DMS79 treated with DMSO at 0.1 percent for 48 hours (cell line): ENCODE results near the gene ANXA4.
A peak's percentile ranks its signal among the peaks of the same experiment; 100 is the strongest.

ENCODE experiments used
- DNase-seq: peaks from one replicate; lab custom pipeline; 2025; lab: John Stamatoyannopoulos, UW

ANXA4 gene

DNA sequence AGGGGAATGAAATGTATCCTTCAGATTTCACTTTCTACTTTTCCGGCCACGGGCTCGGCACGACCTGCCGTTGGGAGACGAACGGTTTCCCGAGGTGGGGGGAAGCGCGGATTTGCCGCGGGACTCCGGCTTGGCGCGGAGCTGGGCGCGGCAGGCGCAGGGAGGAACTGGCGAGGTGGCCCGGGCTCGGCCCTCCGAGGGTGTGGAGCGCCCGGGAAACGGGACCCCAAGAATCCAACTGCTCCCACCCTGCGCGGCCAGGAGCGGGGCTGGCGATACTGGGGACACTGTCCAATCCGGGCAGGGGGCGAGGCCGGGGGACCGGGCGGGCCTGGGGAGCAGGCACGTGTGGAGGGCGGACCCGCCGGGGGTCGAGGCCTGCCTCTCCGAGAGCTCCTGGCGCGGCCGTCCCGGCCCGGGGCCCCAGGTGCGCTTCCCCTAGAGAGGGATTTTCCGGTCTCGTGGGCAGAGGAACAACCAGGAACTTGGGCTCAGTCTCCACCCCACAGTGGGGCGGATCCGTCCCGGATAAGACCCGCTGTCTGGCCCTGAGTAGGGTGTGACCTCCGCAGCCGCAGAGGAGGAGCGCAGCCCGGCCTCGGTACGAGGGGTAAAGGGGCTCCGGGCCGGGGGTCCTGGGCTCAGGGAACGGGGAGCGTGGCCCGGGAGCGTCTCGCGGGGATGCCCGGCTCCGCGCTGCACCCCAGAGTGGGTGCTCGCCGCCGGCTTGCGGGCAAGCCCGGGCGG is at the start of gene ANXA4:
Gene ANXA4, plus strand, starts transcription at position 560 of the 747 bp plus-strand sequence. CDS start 39,432 bp downstream, outside the sequence.
- no peak for DNase-seq

GRCh38 chr2:69692424-69692823 is 49.5 kb upstream of the ANXA4 start:
- no peak for DNase-seq

DNA sequence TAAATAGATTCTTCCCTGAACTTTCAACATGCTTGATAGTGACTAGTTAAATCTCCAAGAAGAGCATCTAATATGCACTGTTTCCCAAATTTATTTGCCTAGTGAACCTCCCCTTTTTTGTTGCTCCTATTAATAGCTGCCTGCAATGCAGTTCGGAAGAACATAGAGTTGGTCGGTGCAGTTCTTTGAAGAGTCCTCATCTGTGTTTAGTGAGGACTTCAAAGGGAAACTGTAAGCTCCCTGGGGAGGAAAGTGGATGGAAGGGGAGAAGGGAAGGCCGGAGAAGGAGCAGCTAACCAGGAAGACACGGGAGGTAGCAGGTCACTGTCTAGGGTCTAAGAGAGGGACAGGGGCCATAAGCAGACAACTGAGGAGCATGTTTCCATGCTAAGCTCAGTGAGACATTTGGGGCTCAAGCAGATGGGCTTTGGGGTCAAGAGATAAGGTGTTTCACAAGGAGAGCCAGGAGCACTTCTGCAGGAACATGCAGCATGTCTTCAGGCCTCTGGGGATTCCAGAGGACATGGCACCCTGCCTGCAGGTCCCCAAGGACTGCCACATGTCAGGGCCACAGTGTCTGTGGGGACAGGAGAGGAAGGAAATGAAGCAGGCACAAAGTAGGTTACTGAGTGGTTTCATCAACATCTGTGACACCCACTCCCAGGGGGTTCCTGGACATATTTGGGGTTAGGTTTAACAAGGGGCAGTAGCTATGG is 48.7 kb upstream of the ANXA4 start:
- no peak for DNase-seq

DNA sequence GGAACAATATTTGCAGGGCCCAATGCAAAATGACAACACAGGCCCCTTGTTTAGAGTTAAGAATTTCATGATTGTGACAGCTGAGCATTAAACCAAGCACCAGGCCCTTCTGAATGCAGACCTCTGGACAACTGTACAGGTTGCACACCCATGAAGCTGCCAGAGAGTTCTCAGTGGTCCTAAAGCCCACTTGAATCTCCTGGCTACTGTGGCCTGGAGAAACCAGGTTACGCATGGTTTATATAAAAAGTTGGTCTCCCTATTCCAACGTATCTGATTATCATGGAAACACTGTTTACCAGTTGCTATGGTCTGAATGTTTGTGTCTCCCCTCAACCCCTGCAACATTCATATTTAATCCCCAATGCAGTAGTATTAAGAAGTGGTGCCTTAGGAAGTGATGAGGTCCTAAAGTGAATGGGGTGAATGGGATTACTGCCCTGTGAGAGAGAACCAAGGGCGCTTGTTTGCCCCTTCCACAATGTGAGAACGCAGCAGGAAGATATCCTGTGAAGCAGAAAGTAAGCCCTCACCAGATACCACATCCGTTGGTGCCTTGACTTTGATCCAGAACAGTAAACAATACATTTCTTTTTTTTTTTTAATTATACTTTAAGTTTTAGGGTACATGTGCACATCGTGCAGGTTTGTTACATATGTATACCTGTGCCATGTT is 48.0 kb upstream of the ANXA4 start:
- no peak for DNase-seq

- no peak for DNase-seq
Measured at GRCh38 chr2:69694894-69695849, 46.8 kb upstream of the ANXA4 start.

DNA sequence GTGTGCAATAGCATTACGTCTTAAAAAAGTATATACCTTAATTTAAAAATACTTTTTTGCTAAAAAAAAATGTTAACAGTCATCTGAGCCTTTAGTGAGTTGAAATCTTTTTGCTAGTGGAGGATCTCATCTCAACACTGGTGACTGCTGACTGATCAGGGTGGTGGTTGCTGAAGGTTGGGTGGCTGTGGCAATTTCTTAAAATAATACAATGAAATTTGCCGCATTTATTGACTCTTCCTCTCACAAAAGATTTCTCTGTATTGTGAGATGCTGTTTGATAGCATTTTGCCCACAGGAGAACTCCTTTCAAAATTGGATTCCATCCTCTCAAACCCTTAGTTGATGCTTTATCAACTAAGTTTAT is 46.1 kb upstream of the ANXA4 start:
- DNase-seq = no peak

GRCh38 chr2:69700381-69700780 is 41.6 kb upstream of the ANXA4 start:
- no peak for DNase-seq

- DNase-seq = no peak
Measured at GRCh38 chr2:69701100-69701945, 40.6 kb upstream of the ANXA4 start.

DNA sequence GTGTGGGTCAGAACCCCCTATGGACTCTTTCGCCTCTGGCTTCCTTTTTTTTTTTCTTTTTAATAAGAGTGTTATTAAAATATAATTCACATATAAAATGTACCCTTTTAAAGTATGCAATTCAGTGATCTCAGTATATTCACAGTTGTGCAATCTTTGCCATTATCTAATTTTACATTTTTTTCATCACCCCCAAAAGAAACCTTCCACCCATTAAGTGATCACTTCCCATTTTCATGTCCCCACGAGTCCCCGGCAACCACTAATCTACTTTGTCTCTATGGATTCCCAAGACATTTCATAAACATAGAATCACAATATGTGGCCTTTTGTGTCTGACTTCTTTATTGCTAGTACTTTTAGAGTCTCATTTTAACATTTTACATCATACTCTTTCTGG is 38.7 kb upstream of the ANXA4 start:
- DNase-seq = no peak

DNA sequence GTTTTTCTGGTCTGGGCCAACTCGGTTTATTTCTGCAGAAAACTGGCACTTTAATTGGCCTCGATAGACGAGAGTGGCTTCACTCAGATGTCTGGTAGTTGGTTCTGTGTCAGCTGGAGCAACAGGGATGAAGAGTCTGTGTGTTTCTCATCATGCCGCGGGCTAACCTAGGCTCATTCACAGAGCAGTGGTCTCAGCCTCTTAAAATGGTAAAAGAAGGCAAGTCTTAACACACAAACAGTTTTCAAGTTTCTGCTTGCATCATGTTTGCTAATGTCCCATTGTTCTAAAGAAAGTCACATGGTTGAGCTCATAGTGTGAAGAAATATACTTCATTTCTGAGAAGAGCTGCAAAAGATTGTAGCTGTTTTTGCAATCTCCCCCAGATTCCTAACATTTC is 37.5 kb upstream of the ANXA4 start:
- DNase-seq = no peak

- no peak for DNase-seq
Measured at GRCh38 chr2:69709290-69709689, 32.6 kb upstream of the ANXA4 start.

- DNase-seq = no peak
Measured at GRCh38 chr2:69711971-69712370, 30.0 kb upstream of the ANXA4 start.

GRCh38 chr2:69714024-69714423 is 27.9 kb upstream of the ANXA4 start:
- no peak for DNase-seq

GRCh38 chr2:69714539-69715220 is 27.3 kb upstream of the ANXA4 start:
- peak; percentile 59 for DNase-seq

DNA sequence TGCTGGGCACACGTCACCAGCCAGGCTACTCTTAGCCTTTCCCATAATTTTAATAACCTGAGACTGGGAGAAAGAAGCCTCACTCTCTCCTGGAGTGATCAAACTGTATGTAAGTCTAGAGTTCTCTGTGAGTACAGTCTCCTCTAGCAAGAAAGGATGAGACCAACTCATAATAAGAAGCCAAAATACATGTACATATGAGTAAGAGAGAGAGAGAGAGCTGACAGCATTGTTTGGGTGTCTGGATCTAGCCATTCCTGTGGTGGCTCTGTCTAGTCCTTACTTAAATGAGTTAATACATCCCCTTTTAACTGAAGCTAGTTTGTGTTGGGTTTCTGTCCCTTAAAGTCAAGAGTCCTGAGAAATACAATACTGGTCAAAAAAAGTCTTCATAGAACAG is 26.0 kb upstream of the ANXA4 start:
- DNase-seq = no peak

- no peak for DNase-seq
Measured at GRCh38 chr2:69716555-69717120, 25.3 kb upstream of the ANXA4 start.

GRCh38 chr2:69717186-69717585 is 24.7 kb upstream of the ANXA4 start:
- DNase-seq = no peak

- DNase-seq = no peak
Measured at GRCh38 chr2:69717861-69718273, 24.1 kb upstream of the ANXA4 start.

DNA sequence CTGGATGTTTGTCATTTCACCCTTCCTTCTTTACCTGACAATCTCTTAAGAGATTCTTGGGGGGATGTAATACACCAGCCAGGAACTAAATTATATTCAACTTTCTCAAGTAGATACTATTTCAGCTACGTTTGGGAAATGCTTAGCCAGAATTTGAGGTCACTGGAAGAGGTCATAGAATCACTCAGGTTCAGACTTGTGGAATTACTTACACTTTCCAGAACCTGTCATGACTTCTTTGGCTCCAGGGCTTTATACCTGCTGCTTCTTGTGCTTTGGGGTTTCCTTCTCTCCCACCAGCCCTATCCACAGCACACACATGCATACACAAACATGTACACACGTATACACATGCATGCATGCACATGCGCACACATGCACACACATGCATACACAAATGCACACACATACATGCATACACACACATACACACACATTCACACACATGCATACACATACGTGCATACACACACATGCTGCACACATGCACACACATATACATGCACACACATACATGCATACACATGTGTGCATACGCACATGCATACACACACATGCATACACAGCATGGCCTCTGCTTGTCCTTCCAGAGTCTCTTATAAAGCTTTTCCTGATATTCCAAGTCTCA is 23.5 kb upstream of the ANXA4 start:
- DNase-seq = no peak

DNA sequence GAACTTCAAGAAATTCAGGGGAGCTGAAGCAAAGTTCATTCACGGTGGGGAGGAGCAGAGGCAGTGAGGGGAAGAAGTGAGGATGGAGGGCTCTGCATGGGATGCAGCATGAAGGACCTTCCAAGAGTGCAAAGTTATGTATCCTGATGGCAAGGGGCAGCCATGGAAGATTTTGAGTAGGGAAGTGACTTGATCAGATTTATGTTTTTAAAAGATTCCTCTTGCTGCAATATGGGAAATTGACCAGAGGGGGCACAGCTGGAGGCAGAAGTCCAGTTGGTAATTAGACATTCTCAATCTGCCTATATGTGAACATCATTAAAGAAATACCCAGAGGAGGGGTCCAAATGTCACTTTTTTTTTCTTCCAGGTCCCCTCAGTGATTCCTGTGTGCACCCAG is 21.5 kb upstream of the ANXA4 start:
- no peak for DNase-seq
